ENCODE measurements around the gene DMRTC1B.
"Not testable (repeated sequence)": the region's sequence is repeated elsewhere in the genome, so short reads cannot be mapped to it uniquely, and the experiment has no call there.

The DMRTC1B gene

GRCh38 chrX:72830701-72831100, 54.0 kb downstream of the DMRTC1B start:
- H3K4me1 Mint-ChIP-seq (ENCODE audit: low read depth); H3K27me3 Mint-ChIP-seq (ENCODE audit: low read depth); H3K27ac Mint-ChIP-seq; H3K4me3 Mint-ChIP-seq; H3K36me3 Mint-ChIP-seq (ENCODE audit: low read depth); H3K9me3 Mint-ChIP-seq: not testable (repeated sequence)

GRCh38 chrX:72837532-72837931, 60.8 kb downstream of the DMRTC1B start:
- H3K36me3 Mint-ChIP-seq (ENCODE audit: low read depth); H3K27ac Mint-ChIP-seq; H3K4me3 Mint-ChIP-seq; H3K9me3 Mint-ChIP-seq; H3K27me3 Mint-ChIP-seq (ENCODE audit: low read depth); H3K4me1 Mint-ChIP-seq (ENCODE audit: low read depth): not testable (repeated sequence)

DNA sequence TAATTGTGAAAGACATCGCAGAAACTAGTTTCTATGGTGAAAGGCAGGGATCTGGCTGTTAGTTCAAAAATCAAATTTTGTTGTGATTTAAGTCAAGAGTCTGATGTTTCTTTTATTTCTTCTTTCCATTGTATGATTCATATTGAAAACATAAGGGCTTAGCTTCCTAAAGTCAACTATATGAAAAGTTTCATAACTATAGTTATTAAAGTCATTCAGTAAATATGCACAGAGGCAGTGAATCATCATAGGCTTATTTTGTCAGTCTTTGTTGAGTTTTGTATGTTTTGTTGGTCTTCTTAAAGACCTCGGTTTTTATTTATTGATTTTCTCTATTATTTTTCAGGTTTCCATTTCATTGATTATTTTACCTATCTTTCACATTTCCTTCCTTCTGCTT, 106.2 kb downstream of the DMRTC1B start:
- not testable (repeated sequence) for H3K4me3 Mint-ChIP-seq

GRCh38 chrX:72889740-72890139, 113.0 kb downstream of the DMRTC1B start:
- H3K4me3 Mint-ChIP-seq; H3K4me1 Mint-ChIP-seq (ENCODE audit: low read depth); H3K9me3 Mint-ChIP-seq; H3K27me3 Mint-ChIP-seq (ENCODE audit: low read depth); H3K36me3 Mint-ChIP-seq (ENCODE audit: low read depth); H3K27ac Mint-ChIP-seq: not testable (repeated sequence)

More for the DNA sequence above, 106.2 kb downstream of the DMRTC1B start:
- not testable (repeated sequence) for H3K36me3 Mint-ChIP-seq (ENCODE audit: low read depth); H3K27ac Mint-ChIP-seq; H3K27me3 Mint-ChIP-seq (ENCODE audit: low read depth); H3K9me3 Mint-ChIP-seq; H3K4me1 Mint-ChIP-seq (ENCODE audit: low read depth)

Data from T-helper 1 cell treated with Interleukin-12 subunit alpha and Interleukin-12 subunit beta and Interleukin-4 antibody, amounts not matched to agents 30 μg/mL and 1 μg/mL, for 36 hours (primary cell).